ENCODE data around the gene SLC12A3.

SLC12A3 gene

GRCh38 chr16:56864960-56865359 lies at the start of gene SLC12A3:
TSS of gene SLC12A3 (plus strand) at chr16:56865207. CDS start at chr16:56865236, 29 bp downstream.
- no peak for DNase-seq (ENCODE audit: low read depth)

- DNase-seq (ENCODE audit: low read depth): no peak
Observed at GRCh38 chr16:56815721-56816120, 49.3 kb upstream of the SLC12A3 start.

- DNase-seq (ENCODE audit: low read depth): no peak
Observed at GRCh38 chr16:56817056-56817455, 48.0 kb upstream of the SLC12A3 start.

- no peak for DNase-seq (ENCODE audit: low read depth)
Observed at GRCh38 chr16:56817938-56818337, 47.1 kb upstream of the SLC12A3 start.

GRCh38 chr16:56823081-56823733 lies 41.8 kb upstream of the SLC12A3 start:
- no peak for DNase-seq (ENCODE audit: low read depth)

GRCh38 chr16:56824331-56824730 lies 40.7 kb upstream of the SLC12A3 start:
- no peak for DNase-seq (ENCODE audit: low read depth)

- no peak for DNase-seq (ENCODE audit: low read depth)
Observed at GRCh38 chr16:56824804-56825203, 40.2 kb upstream of the SLC12A3 start.

- no peak for DNase-seq (ENCODE audit: low read depth)
Observed at GRCh38 chr16:56825826-56826225, 39.2 kb upstream of the SLC12A3 start.

GRCh38 chr16:56828647-56829046 lies 36.4 kb upstream of the SLC12A3 start:
- DNase-seq (ENCODE audit: low read depth): no peak

GRCh38 chr16:56830669-56831068 lies 34.3 kb upstream of the SLC12A3 start:
- no peak for DNase-seq (ENCODE audit: low read depth)

- DNase-seq (ENCODE audit: low read depth): no peak
Observed at GRCh38 chr16:56832768-56833167, 32.2 kb upstream of the SLC12A3 start.

GRCh38 chr16:56833243-56833970 lies 31.6 kb upstream of the SLC12A3 start:
- DNase-seq (ENCODE audit: low read depth): no peak

- DNase-seq (ENCODE audit: low read depth): no peak
Observed at GRCh38 chr16:56835320-56835719, 29.7 kb upstream of the SLC12A3 start.

GRCh38 chr16:56836410-56837230 lies 28.4 kb upstream of the SLC12A3 start:
- no peak for DNase-seq (ENCODE audit: low read depth)

GRCh38 chr16:56838622-56839337 lies 26.2 kb upstream of the SLC12A3 start:
- no peak for DNase-seq (ENCODE audit: low read depth)

- DNase-seq (ENCODE audit: low read depth): peak; percentile 64
Observed at GRCh38 chr16:56841233-56841632, 23.8 kb upstream of the SLC12A3 start.

- no peak for DNase-seq (ENCODE audit: low read depth)
Observed at GRCh38 chr16:56841659-56842058, 23.3 kb upstream of the SLC12A3 start.

- no peak for DNase-seq (ENCODE audit: low read depth)
Observed at GRCh38 chr16:56842133-56842532, 22.9 kb upstream of the SLC12A3 start.

- DNase-seq (ENCODE audit: low read depth): no peak
Observed at GRCh38 chr16:56844056-56844455, 21.0 kb upstream of the SLC12A3 start.

- no peak for DNase-seq (ENCODE audit: low read depth)
Observed at GRCh38 chr16:56847173-56847910, 17.7 kb upstream of the SLC12A3 start.

Measured in iris pigment epithelial cell (primary cell).